ENCODE data around the gene ST6GAL1. TPM values are rescaled to one million over a fixed set of nuclear protein-coding genes. Genes with fewer than 3 reads are reported as not detected.

The ST6GAL1 gene
- total RNA-seq, 2 experiments from 2014 or later = 116 to 128 TPM

DNA sequence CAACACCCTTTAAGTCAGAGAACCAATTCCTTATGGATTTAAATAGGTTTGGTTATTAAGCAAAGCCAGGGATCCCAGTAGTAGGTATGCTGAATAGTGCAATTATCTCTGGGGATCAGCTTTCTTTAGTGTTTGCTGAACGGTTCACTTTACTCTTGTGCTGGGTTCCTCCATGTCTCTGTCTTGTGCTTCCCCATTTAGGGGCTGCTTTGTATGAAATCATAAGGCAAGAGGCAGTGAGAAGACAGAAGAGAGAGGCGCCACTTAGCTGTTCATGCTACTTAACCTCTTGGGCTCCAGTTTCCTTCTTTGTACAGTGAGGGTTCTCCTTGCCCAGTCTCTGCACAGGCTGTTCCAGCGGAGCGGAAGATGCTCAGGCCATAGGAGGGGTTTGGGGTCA is 3.5 kb downstream of the ST6GAL1 start:
- Mint-ChIP-seq H3K4me1 (peaks cover 56% of the 10 kb centered on the region), H3K27ac (no peak overlapping the region), H3K27me3 (no peaks in the 10 kb centered on the region), H3K36me3 (ENCODE audit: low read depth) (peaks cover 61% of the 10 kb centered on the region), H3K4me3 (no peak overlapping the region), H3K9me3 (peaks cover 2% of the 10 kb centered on the region)
- no peak for DNase-seq
- ChIA-PET POLR2A (interaction anchor here (1.1 to 4.1 kb wide), 9 partner anchors 9 to 996 kb away, joined by 3 to 62 read pairs (median 11); partner anchors contain the start of genes EIF4A2, RFC4 and TRA2B), CTCF (interaction anchor here (1.1 to 3.8 kb wide), 5 partner anchors 84 to 231 kb away, joined by 3 to 55 read pairs (median 13); partner anchors contain the start of gene RPL39L)

DNA sequence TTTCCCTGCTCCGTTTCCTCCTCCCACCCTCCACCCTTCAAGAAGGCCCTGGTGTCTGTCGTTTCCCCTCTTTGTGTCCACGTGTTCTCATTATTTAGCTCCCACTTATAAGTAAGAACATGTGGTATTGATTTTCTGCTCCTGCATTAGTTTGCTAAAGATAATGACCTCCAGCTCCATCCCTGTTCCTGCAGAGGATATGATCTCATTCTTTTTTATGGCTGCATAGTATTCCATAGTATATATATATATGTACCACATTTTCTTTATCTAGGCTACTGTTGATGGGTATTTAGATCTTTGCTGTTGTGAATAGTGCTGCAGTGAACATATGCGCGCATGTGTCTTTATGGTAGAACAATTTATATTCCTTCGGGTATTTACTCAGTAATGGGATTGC is 4.8 kb downstream of the ST6GAL1 start:
- no peak overlapping the region for H3K27ac Mint-ChIP-seq
- ChIA-PET CTCF (interaction anchor here (2.9 kb wide), 1 partner anchor 86 kb away, joined by 18 read pairs; no protein-coding TSS in a partner anchor), POLR2A (interaction anchor here (1.5 kb wide), 1 partner anchor 86 kb away, joined by 7 read pairs; no protein-coding TSS in a partner anchor)
- no peak for DNase-seq
- H3K27me3 Mint-ChIP-seq = no peaks in the 10 kb centered on the region
- peaks cover 2% of the 10 kb centered on the region for H3K9me3 Mint-ChIP-seq
- H3K4me3 Mint-ChIP-seq = no peak overlapping the region
- peaks cover 65% of the 10 kb centered on the region for H3K36me3 Mint-ChIP-seq (ENCODE audit: low read depth)
- peaks cover 48% of the 10 kb centered on the region for H3K4me1 Mint-ChIP-seq

DNA sequence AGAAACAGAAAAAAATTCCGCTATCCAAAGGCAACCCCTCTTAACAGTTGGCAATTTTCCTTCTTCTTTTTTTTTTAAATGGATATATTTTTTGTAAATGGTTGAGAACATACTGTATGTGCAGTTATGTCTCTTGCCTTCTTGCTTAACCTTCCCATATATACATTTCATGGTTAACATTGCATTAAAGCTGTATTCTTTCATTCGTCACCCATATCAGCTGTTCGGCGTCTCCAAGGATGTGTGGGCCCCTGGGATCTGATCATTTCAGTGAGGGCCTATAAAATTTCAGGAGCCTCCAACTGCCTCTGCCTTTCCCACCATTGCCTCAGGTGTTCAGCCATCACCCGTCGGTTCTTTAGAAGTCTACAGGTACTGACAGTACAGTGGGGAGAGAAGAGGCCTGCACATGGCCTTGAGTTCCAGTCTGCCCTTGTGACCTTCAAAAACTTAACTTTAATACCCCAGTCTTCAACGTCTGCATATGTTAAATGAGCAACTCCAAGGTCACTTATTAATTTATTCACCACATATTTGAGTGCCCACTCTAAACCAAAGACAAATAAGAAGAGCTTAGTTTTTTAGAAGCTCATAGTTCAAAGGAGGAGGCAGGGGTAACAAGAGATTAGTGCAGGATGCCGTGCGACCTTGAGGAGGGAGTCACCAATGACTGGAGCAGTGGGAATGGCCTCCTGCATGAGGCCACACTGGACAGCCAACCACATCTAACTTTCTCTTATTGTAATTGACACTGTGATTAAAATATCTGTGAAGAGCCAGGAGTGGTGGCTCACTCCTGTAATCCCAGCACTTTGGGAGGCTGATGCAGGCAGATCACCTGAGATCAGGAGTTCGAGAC is 6.9 kb downstream of the ST6GAL1 start:
- peaks cover 63% of the 10 kb centered on the region for H3K36me3 Mint-ChIP-seq (ENCODE audit: low read depth)
- peaks cover 50% of the 10 kb centered on the region for H3K4me1 Mint-ChIP-seq
- DNase-seq = no peak
- H3K27me3 Mint-ChIP-seq = no peaks in the 10 kb centered on the region
- H3K9me3 Mint-ChIP-seq = peaks cover 2% of the 10 kb centered on the region
- ChIA-PET CTCF (interaction anchor here (1.4 to 2.9 kb wide), 2 partner anchors 88 to 89 kb away, joined by 3 to 18 read pairs; no protein-coding TSS in a partner anchor), POLR2A (no interaction called here)
- H3K27ac Mint-ChIP-seq = no peak overlapping the region
- no peak overlapping the region for H3K4me3 Mint-ChIP-seq

DNA sequence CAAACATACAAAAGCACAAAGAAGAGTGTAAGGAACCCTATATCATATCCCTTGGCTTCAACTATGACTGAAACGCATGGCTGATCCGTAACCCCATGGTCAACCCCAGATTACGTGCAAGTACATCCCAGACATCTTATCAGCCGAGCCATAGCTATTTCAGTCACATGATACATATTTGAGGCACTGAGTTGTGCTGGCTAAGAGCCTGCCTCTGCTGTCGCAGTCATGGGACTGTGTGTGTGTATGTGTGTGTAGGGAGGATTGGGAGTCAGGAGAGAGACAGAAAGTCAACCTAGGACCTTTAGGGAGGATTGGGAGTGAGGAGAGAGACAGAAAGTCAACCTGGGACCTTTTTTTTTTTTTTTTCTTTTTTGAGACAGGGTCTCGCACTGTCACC is 8.4 kb downstream of the ST6GAL1 start:
- no peak overlapping the region for H3K4me3 Mint-ChIP-seq
- ChIA-PET POLR2A (no interaction called here), CTCF (interaction anchor here (0.6 to 2.4 kb wide), 2 partner anchors 89 to 137 kb away, joined by 5 to 10 read pairs; no protein-coding TSS in a partner anchor)
- peak overlapping the region; percentile 24 for H3K27ac Mint-ChIP-seq
- H3K4me1 Mint-ChIP-seq = peaks cover 36% of the 10 kb centered on the region
- H3K9me3 Mint-ChIP-seq = peaks cover 2% of the 10 kb centered on the region
- H3K36me3 Mint-ChIP-seq (ENCODE audit: low read depth) = peaks cover 58% of the 10 kb centered on the region
- H3K27me3 Mint-ChIP-seq = no peaks in the 10 kb centered on the region
- no peak for DNase-seq

DNA sequence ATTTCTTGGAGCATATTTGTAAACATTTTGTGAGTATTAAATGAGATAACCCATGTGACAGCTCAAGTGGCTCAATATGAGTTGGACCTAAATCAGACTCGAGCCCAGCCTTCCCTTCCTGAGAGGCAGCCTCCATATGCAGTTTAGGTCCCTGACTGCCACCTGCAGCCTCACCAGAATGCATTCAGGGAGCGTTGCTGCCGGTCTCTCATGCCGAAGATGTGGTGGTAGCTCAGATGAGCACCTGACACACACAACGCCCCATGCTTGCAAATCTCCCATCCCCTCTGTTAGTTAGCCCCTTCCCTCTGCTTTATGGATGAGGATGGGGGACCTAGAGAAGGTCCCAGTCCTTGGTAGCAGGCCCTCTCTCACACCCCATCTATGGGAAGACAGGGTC is 9.2 kb downstream of the ST6GAL1 start:
- peaks cover 59% of the 10 kb centered on the region for H3K36me3 Mint-ChIP-seq (ENCODE audit: low read depth)
- POLR2A ChIA-PET = interaction anchor here (1.3 kb wide), 1 partner anchor 9 kb away, joined by 5 read pairs; the partner anchor contains the start of gene ST6GAL1
- peaks cover 30% of the 10 kb centered on the region for H3K4me1 Mint-ChIP-seq
- H3K27ac Mint-ChIP-seq = no peak overlapping the region
- H3K9me3 Mint-ChIP-seq = peaks cover 2% of the 10 kb centered on the region
- DNase-seq = no peak
- no peak overlapping the region for H3K4me3 Mint-ChIP-seq
- CTCF ChIA-PET = interaction anchor here (0.6 to 2.4 kb wide), 3 partner anchors 90 to 225 kb away, joined by 5 to 10 read pairs (median 6); no protein-coding TSS in a partner anchor
- H3K27me3 Mint-ChIP-seq = no peaks in the 10 kb centered on the region

DNA sequence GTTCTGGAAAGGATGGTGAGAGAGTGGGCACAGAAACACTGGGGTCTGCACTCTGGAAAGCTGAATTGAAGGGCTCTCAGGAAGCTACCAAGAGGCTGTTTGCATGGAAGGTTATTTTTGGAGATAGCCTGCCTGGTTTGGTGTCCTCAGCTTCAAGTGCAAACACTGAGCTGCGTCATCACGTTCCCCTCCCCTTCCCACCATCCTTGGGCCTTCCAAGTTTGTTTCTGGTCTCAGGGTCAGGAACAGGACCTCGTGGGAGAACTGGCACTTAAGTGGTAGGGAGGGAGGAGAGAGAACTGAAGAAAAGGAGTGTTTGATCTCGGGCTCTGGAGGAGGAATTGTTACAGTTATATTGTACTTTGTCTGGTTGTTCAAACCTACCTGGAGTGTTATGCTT is 10.6 kb downstream of the ST6GAL1 start:
- H3K27ac Mint-ChIP-seq = no peak overlapping the region
- H3K4me3 Mint-ChIP-seq = no peak overlapping the region
- peaks cover 26% of the 10 kb centered on the region for H3K4me1 Mint-ChIP-seq
- H3K9me3 Mint-ChIP-seq = no peaks in the 10 kb centered on the region
- CTCF ChIA-PET = interaction anchor here (1.8 to 2.4 kb wide), 3 partner anchors 92 to 223 kb away, joined by 6 to 10 read pairs (median 6); no protein-coding TSS in a partner anchor
- no peaks in the 10 kb centered on the region for H3K27me3 Mint-ChIP-seq
- DNase-seq = no peak
- H3K36me3 Mint-ChIP-seq (ENCODE audit: low read depth) = peaks cover 56% of the 10 kb centered on the region
- POLR2A ChIA-PET = interaction anchor here (1.3 to 2.9 kb wide), 3 partner anchors 9 to 12 kb away, joined by 5 to 9 read pairs (median 6); partner anchors contain the start of gene ST6GAL1

DNA sequence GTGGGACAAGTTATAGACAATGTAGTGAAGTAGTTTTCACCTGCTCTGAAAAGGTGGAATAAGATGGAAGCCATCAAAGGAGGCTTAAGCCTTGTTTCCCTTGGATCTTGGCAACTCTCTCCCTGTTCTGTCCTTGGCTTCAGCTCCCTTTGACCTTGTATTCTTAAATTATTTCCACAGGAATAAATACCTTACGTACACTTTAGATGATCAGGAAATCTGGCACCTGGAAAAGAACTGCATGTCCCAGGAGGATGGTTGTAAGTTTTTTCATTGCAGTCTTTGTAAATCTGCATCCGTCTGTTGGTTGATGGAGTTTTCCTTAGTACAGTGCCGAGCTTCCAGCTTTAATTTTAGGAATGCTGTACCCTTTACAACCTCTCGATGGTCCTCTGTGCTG is 11.8 kb downstream of the ST6GAL1 start:
- peaks cover 61% of the 10 kb centered on the region for H3K36me3 Mint-ChIP-seq (ENCODE audit: low read depth)

DNA sequence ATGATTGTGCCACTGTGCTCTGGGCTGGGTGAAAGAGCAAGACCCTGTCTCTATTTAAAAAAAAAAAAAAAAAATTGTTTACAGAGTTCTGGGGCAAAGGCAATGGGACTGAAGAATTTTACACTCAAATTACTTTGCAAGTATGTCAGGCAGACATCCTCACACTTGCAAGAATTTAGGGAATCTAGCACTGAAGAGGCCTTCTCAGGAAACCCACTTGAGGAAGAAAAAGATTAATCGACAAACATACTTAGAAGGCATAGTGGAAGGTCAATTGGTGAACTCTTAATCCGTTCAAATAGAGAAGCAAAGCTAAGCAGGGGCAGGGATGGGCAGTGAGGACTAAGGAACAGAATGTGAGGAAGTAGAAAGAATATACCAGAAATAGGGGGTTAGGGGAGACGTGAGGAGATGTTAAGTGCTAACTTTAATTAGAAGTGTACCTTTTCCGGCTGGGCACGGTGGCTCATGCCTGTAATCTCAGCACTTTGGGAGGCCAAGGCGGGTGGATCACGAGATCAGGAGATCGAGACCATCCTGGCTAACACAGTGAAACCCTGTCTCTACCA is 15.0 kb downstream of the ST6GAL1 start:
- peaks cover 73% of the 10 kb centered on the region for H3K36me3 Mint-ChIP-seq (ENCODE audit: low read depth)
- ChIA-PET CTCF (interaction anchor here (1.5 kb wide), 1 partner anchor 96 kb away, joined by 5 read pairs; no protein-coding TSS in a partner anchor), POLR2A (interaction anchor here (2.2 kb wide), 1 partner anchor 13 kb away, joined by 12 read pairs; no protein-coding TSS in a partner anchor)
- no peak for DNase-seq
- no peak overlapping the region for H3K27ac Mint-ChIP-seq
- no peak overlapping the region for H3K4me3 Mint-ChIP-seq
- no peaks in the 10 kb centered on the region for H3K9me3 Mint-ChIP-seq
- H3K27me3 Mint-ChIP-seq = no peaks in the 10 kb centered on the region
- H3K4me1 Mint-ChIP-seq = peaks cover 37% of the 10 kb centered on the region

More for the DNA sequence above, 11.8 kb downstream of the ST6GAL1 start:
- H3K27me3 Mint-ChIP-seq = no peaks in the 10 kb centered on the region
- no peak overlapping the region for H3K27ac Mint-ChIP-seq
- peaks cover 29% of the 10 kb centered on the region for H3K4me1 Mint-ChIP-seq
- no peak overlapping the region for H3K4me3 Mint-ChIP-seq
- DNase-seq = no peak
- CTCF ChIA-PET = interaction anchor here (1.8 kb wide), 1 partner anchor 93 kb away, joined by 6 read pairs; no protein-coding TSS in a partner anchor
- POLR2A ChIA-PET = interaction anchor here (1.0 to 2.9 kb wide), 3 partner anchors 10 to 17 kb away, joined by 3 to 9 read pairs (median 6); no protein-coding TSS in a partner anchor
- no peaks in the 10 kb centered on the region for H3K9me3 Mint-ChIP-seq

DNA sequence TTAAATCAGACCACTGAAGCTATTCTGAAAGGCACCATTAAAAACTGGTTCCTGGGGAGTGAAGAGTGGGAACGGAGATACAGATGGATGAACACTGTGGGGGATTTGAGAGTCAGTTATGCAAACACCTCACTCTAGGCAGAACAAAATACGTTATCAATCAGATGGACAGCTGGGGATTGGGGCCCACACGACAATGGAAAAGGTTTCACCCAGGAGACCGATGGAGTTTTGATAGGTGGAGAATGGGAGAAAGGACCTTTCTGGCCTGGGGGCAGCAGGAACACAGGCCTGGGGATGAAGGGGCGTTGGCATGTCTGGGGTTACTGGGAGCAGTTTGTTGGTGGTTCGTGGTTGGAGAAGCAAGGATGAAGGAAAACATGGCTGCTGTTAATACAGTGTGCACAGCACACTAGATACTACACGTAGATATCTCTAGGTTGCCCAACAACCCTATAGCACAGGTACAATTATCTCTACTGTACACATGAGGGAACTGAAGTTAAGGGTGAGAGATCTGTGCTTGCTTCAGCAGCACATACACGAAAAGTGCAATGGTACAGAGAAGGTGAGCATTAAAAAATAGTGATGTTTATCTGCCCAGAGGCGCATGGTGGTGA is 16.5 kb downstream of the ST6GAL1 start:
- Mint-ChIP-seq H3K36me3 (ENCODE audit: low read depth) (peaks cover 84% of the 10 kb centered on the region), H3K4me1 (peaks cover 41% of the 10 kb centered on the region), H3K27me3 (no peaks in the 10 kb centered on the region), H3K9me3 (peaks cover 4% of the 10 kb centered on the region), H3K4me3 (no peak overlapping the region), H3K27ac (peak overlapping the region; percentile 18)
- POLR2A ChIA-PET = interaction anchor here (1.1 to 2.2 kb wide), 2 partner anchors 15 to 79 kb away, joined by 3 to 12 read pairs; no protein-coding TSS in a partner anchor
- CTCF ChIA-PET = interaction anchor here (1.0 kb wide), 1 partner anchor 97 kb away, joined by 4 read pairs; no protein-coding TSS in a partner anchor
- DNase-seq = no peak

DNA sequence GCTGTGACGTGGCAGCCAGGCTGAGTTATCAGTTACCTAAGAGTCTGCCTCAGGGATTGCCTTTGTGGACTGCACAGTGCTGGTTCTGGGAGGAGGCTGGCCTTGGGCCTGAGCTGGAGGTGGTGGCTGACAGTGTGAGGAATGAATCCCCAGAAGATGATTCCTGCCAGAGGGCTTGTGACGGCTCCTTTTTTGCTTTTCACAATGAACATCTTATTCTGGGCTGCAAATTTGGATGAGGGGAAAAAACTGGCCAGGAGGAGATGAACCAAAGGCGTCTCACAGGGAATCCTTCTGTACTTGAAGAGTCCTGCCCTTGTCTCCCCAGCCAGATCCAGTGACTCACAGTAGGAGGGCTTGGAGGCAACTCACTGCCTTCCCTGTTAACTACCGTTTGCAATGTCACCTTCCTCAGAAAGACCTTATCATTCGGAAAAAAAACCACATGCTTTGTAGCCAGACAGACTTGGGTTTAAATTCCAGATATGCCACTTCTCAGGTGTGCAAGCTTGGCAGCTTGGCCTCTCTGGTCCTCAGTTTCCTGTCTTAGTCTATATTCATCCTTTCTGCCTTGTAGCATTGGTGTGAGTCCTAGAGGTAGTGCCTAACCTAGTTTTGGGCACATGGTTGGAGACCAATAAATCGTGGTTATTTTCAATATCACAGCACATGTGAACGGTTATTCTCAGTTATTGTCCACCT is 19.1 kb downstream of the ST6GAL1 start:
- H3K9me3 Mint-ChIP-seq = peaks cover 8% of the 10 kb centered on the region
- H3K4me3 Mint-ChIP-seq = no peak overlapping the region
- peaks cover 86% of the 10 kb centered on the region for H3K36me3 Mint-ChIP-seq (ENCODE audit: low read depth)
- no peaks in the 10 kb centered on the region for H3K27me3 Mint-ChIP-seq
- CTCF ChIA-PET = no interaction called here
- no peak for DNase-seq
- no peak overlapping the region for H3K27ac Mint-ChIP-seq
- POLR2A ChIA-PET = interaction anchor here (1.1 to 2.9 kb wide), 2 partner anchors 18 to 24 kb away, joined by 3 to 15 read pairs; partner anchors contain the start of gene ST6GAL1
- H3K4me1 Mint-ChIP-seq = peaks cover 64% of the 10 kb centered on the region

DNA sequence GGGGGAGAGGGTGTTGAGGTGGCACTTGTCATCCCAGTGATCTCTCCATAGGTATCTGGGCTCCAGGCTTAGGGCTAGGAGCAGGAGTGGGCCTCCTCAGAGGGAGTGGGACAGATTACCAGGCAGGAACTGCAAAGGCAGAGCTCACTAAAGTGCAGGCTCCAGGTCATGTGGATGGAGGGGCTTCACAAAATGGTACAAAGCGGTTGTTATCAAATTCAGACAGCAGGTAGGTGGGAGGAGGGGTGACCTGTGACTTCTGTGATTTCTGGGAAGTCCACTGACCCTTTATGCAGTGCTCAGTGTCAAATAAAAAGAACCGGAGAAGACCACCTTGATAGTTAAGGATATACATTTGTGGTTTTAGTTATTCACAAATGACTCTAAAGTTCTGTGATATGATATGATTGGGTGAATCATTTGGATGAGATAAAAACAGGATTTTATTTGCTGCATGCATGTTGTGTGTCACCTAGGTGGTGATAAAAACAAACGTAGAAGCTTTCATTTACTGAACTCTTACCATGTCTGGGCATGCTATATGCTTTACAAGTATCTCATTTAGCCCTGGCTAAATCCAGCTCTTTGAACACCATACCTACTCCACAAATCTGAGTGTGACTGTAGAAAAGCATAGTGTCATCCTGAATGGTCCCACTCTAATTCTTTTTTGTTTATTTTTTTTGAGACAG is 20.2 kb downstream of the ST6GAL1 start:
- no peak overlapping the region for H3K4me3 Mint-ChIP-seq
- H3K36me3 Mint-ChIP-seq (ENCODE audit: low read depth) = peaks cover 88% of the 10 kb centered on the region
- H3K4me1 Mint-ChIP-seq = peaks cover 73% of the 10 kb centered on the region
- no peaks in the 10 kb centered on the region for H3K27me3 Mint-ChIP-seq
- ChIA-PET CTCF (interaction anchor here (1.4 kb wide), 1 partner anchor 334 kb away, joined by 3 read pairs; no protein-coding TSS in a partner anchor), POLR2A (interaction anchor here (2.9 kb wide), 1 partner anchor 19 kb away, joined by 15 read pairs; the partner anchor contains the start of gene ST6GAL1)
- H3K9me3 Mint-ChIP-seq = peaks cover 8% of the 10 kb centered on the region
- H3K27ac Mint-ChIP-seq = peak overlapping the region; percentile 7
- no peak for DNase-seq
